Erythroblast (primary cell): ENCODE results near the gene CDK14.

Source experiments
- GATA1 ChIP-seq: IDR thresholded peaks from 2 replicates; pipeline ENCODE4 v1.6.1; 2011; ENCODE audit warnings: low read depth, mild to moderate bottlenecking, control low read depth, low read length, moderate library complexity
- POLR2A ChIP-seq: IDR thresholded peaks from 2 replicates; pipeline ENCODE4 v1.6.1; 2011; ENCODE audit warnings: mild to moderate bottlenecking, low read length

DNA sequence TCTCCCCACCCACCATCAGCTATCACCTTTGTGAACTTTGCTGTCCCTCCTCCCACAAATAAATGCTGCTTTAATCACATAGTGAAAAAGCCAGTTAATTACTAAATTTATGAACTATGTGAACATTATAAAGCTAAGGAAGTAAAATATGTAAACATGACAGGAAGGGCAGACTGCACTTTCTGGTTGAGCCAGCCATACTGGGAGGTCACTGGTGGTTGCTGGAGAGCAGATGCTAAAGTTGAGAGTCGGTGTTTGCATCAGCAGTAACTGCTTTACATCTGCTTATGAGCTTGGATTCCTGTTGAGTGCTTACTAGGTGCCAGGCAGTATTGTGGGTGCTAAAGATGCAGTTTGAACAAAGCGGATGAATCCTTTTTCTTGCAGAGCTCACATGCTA lies 458.3 kb downstream of the CDK14 start:
- TF ChIP-seq POLR2A (no peak), GATA1 (no peak)
